ENCODE data around the gene STOX2.
A peak's percentile ranks its signal among the peaks of the same experiment; 100 is the strongest.
"Not testable (repeated sequence)": the region's sequence is repeated elsewhere in the genome, so short reads cannot be mapped to it uniquely, and the experiment has no call there.

The STOX2 gene

GRCh38 chr4:184030764-184031163 is 125.7 kb downstream of the STOX2 start:
- no peak for DNase-seq

DNA sequence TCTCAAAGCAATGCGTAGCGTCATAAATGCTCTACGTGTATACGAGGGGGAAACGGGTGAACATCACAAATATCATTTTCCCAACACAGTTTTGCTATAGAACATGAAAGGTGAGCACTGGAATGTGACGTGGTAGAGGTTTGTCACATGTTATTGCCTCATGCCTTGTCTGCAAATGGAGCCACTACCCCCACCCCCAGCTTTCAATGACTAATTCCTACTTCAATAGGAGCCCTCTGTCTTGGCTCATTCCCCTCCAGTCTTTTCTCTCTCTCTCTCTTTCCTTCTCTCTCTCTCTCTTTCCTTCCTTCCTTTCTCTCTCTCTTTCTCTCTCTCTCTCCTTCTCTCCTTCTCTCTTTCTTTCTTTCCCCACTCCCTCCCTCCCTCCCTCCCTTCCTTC is 127.0 kb downstream of the STOX2 start:
- no peak for DNase-seq

- peak; percentile 11 for DNase-seq
Observed at GRCh38 chr4:184039963-184040383, 134.9 kb downstream of the STOX2 start.

GRCh38 chr4:184041156-184041555 is 136.0 kb downstream of the STOX2 start:
- DNase-seq, result no peak

- no peak for DNase-seq
Observed at GRCh38 chr4:184046148-184046547, 141.0 kb downstream of the STOX2 start.

DNA sequence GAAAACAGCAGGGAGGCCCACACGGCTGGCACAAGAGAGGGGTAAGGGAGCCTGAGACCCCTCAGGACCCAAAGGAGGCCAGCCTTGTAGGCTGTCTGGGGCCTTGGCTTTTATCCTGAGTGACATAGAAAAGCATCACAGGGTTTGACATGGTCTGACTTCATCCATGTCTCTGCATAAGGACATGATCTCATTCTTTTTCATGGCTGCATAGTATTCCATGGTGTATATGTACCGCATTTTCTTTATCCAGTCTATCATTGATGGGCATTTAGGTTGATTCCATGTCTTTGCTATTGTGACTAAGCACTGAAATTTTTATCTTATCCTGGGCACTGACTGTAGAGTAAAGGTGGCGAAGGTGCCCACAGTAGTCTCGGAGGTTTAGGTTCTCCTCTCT is 146.2 kb downstream of the STOX2 start:
- not testable (repeated sequence) for DNase-seq

- DNase-seq, result no peak
Observed at GRCh38 chr4:184052616-184053015, 147.5 kb downstream of the STOX2 start.

- no peak for DNase-seq
Observed at GRCh38 chr4:184053434-184053833, 148.3 kb downstream of the STOX2 start.

DNA sequence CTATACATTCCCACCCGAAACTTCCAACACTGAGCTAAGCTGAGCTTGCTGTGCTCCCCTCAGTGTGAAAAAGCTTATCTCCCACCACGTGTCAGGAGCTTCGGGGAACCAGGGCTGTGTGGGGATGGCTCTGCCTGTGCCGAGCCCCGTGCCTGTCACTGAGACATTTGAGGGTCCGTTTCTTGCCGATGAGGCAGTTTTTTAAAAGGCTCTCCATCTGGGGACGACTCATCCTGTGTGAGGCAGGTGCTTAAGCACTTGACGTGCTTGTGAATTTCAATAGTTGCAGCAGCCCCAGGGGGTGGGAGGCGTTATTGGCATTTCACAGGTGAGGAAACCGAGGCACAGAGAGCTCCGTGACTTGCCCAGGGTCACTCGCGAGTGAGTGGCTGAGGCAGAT is 151.8 kb downstream of the STOX2 start:
- DNase-seq, result no peak

DNA sequence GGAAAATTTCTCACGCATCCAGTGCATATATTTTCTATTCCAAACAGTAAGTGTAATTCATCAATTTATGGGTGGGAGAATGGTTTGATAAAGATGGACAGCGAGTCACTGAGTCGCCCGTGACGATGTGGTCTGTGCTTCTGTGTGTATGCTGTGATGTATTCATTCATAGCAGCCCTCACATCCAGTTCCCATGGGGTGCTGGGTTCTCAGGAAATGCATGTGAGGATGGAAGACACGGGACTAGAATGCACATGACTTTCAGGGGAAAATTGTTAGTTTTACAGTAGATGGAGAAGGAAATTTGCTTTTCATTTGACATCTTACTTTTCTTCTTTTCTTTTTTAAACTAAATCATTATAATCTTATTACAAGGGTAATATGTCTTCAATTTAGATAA is 152.9 kb downstream of the STOX2 start:
- DNase-seq, result no peak

DNA sequence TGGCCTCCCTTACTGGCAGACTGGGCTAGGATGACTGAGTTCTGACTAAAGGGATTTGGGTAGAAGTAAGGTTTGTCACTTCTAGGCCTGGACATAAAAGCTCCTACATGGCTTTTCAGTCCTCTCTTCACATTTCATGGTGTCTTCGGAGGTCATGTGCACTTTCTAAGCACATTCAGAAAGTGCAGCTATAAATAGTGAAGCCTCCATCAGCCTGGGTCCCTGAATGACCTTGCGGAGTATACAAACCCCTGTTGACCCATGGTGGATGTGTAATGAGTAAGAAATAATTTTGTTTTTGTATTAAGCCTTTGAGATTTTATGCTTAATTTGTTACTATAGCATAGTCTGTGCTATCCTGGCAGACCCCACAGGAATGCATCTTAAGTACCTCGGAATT is 154.0 kb downstream of the STOX2 start:
- no peak for DNase-seq

DNA sequence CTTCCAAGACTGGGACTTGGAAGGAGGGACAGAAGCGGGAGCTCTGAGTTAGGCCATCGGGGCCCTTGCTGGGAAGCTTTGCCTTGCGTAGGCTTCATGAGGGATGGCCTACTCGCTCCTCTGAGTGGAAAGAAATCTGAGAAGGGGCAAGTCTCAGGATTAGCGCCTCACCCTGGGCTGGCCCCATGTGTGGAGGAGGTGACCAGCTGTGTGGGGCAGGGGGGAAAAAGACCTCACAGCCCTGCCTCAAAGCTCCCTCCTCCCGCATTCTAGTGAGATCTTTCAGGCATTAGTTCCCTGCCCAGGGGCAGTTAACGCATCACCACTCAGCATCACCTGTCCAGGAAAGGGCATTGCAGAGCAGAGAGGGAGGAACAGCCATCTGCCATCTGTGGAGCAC is 156.5 kb downstream of the STOX2 start:
- no peak for DNase-seq

DNA sequence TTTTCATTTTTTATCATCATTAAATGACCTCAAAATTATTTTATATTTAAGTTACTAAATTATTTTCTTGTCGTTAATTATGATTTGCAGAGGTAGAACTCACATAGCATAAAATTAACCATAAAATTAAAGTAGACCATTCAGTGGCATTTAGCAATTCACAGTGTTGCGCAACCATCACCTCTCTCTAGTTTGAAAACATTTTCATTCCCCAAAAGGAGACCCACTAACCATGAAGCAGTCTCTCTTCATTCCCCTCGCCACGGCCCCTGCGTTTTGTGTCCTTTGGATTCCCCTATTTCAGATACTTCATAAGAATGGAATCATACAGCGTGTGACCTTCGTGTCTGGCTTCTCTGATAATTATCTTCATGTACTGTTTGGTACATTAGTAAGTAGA is 157.7 kb downstream of the STOX2 start:
- no peak for DNase-seq

- no peak for DNase-seq
Observed at GRCh38 chr4:184064877-184065276, 159.8 kb downstream of the STOX2 start.

GRCh38 chr4:184066584-184067300 is 161.6 kb downstream of the STOX2 start:
- no peak for DNase-seq

DNA sequence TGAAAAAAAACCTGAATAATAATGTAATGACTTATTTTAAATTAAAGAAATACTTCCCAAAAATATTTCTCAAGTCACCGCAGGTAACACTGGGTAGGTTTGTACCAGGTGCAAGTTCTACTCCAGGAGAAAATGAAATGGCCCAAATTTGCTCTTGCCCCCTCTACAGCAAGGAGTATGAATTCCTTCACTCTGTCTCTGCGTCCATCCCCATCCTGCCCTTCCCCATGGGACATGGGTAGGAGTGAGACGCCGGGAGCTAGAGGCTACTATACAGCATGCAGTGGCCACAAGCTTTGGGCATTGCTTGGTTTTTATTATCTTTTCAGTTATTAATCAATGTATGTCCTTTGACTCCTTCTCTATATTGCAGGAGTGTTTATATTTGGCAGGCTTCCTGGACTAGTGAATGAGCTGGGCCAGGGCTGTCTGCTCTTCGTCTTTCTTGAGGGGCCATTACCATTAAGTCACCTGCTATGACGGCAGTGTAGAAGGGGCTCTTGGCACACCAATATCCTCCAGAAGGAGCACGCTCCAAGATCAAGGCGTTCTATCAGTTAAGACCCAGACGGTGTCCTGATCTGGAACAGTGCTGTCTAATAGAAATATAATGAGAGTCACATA is 162.9 kb downstream of the STOX2 start:
- no peak for DNase-seq
